NCI-H146 (cell line): ENCODE measurements around the gene GPR39.

Source experiments
- DNase-seq: peaks from one replicate; lab custom pipeline; 2025; lab: John Stamatoyannopoulos, UW

Gene GPR39

DNA sequence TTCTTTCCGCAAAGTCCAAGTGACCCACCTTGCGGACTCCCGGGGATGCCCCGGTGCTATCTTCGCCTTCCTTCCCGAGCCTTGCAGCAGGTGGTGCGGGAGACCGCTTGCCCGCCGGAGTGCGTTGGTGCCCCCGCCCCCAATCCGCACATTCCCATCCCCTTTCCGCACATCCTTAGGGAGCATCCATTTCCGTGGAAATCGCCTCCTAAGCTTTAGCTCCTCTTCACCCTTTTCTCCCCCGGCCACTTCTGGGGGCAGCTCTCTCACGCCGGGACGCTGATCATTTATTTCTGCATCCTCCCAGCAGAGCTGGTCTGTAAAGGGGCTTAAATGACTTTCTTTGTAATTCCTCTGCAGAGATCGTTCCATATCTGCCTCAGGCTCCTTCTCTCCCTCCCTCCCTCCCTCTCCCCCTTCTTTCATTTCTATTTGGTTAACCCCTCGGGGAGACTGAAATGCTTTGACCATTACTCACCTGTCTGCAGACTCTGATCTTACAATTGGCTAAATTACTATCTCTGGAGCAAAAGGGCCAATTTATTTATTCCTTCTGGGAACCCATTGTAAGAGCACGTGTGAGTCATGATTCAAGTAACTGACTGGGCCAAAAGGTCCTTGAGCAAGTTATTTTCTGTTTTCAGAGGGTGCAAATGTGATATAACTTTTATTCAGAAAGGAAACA is 254.7 kb downstream of the GPR39 start:
- no peak for DNase-seq

GRCh38 chr2:132676999-132677398 is 260.4 kb downstream of the GPR39 start:
- DNase-seq, result no peak

DNA sequence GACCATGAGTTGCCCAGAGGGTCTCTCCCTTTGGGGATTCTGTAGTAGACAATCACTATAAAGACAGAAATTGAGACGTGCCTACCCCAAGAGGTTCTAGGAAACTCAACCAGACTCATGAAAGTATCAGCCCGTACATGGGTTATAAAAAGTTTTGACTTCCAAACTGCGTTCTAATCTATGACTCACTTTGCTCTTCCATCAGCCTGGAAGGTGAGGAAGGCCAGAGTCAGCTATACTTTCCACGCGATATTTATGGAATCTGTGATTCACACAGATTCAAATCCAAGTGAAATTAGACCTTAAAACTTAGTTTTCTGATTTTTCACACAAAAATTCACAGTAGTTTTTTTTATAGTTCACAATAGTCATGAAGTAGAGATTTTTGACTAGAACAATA is 261.1 kb downstream of the GPR39 start:
- no peak for DNase-seq

DNA sequence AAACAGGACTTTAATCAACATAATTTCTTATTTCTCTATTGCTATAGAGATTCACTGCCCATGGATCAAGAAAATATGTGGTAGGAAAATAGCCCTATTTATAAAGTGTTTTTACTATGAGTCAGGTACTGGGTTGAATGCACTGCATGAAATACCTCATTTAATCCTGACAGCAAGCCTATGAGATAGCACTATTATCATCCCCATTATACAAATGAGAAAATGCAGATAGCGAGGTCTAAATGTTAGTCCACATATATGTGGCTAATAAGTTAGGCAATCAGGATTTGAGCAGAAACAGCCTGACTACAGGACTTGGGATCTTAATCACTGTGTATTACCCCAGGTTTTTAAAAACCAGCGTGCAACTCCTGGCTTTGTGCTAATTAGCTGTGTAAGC is 261.9 kb downstream of the GPR39 start:
- no peak for DNase-seq

GRCh38 chr2:132680544-132680943 is 263.9 kb downstream of the GPR39 start:
- no peak for DNase-seq

DNA sequence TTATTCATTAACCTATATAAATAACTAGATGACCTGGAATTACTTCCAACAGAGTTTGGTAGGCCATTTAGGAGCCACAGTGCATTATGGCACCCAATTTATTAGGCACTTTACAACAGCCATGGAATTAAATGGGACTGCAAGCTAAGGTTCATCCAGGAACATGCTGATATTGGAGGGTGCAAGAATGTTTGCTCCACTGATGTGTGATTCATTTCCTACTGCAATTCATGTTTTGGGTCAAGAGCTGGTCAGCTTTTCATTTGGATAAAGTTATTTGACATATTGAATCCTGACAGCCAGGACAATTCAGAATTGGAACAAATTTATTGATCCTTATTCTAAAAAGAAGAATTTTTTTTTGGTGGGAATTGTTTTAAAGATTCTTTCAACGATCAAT is 265.2 kb downstream of the GPR39 start:
- DNase-seq, result no peak

GRCh38 chr2:132690664-132691303 is 274.2 kb downstream of the GPR39 start:
- DNase-seq, result no peak

DNA sequence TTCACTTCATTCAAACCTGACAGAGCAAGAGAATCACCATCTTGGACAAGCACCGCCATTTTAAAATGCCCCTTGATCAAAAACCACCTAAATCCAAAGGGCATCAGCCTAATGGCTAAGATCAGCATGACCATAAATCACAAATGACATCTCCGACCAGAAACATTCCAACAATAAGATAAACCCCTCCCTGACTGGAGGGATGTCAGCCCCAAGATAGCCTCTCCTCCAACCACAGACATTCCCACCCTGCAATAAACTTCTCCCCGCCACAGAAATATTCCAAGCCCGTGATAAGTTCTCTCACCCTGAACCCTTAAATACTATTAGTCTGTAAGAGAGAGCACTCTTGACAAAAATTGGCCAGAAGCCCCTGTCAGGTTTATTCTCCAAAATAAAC is 275.0 kb downstream of the GPR39 start:
- DNase-seq, result no peak

- DNase-seq, result no peak
Observed at GRCh38 chr2:132692816-132693215, 276.2 kb downstream of the GPR39 start.
